Right lobe of liver (tissue), 6 donors: ENCODE measurements around the gene SLC8A1. TPM values are rescaled to one million over a fixed set of nuclear protein-coding genes. Genes with fewer than 3 reads are reported as not detected.

Source experiments
- ATAC-seq, 4 donors: fragments of 200-7000 bp; cut with Tn5 transposase; one replicate each; pipeline ENCODE4 v1.9.1; 2020; ENCODE audit warnings: mild to moderate bottlenecking in 4 of 4, moderate library complexity in 4 of 4
- DNase-seq, 3 donors: peaks; one replicate each; pipeline ENCODE4 v3.0.0-alpha.2; 2020
- H3K27ac ChIP-seq, 3 donors: fragments of 200-600 bp; one replicate each; pipeline ENCODE4 v1.8.0; 2022
- H3K27me3 ChIP-seq, 2 donors: fragments of 200-600 bp; one replicate each; pipeline ENCODE4 v1.8.0; 2022
- H3K36me3 ChIP-seq, 4 donors: fragments of 200-600 bp; sonication (generic) in 1 of 4; one replicate each; pipeline versions ENCODE4 v1.5.1 to v1.8.0; 2017 to 2022; ENCODE audit warnings: control low read depth in 1 of 4
- H3K4me1 ChIP-seq, 4 donors: fragments of 200-600 bp; sonication (generic) in 1 of 4; one replicate each; pipeline versions ENCODE4 v1.5.1 to v1.8.0; 2017 to 2022; ENCODE audit warnings: control low read depth in 1 of 4
- H3K4me3 ChIP-seq, 3 donors: fragments of 200-600 bp; one replicate each; pipeline ENCODE4 v1.8.0; 2022
- H3K9me3 ChIP-seq, 4 donors: fragments of 200-600 bp; sonication (generic) in 1 of 4; one replicate each; pipeline versions ENCODE4 v1.5.1 to v1.8.0; 2017 to 2022; ENCODE audit warnings: control low read depth in 1 of 4
- POLR2A ChIP-seq: fragments of 450-650 bp; IDR thresholded peaks from one replicate; pipeline ENCODE4 v1.6.1; 2017; ENCODE audit warnings: antibody characterized with exemption, mild to moderate bottlenecking
- WGBS: methylation state at CpG from one replicate; pipeline ENCODE4 v1.1.6; 2018; ENCODE audit warnings: low coverage, low lambda C conversion rate; ENCODE audit not compliant: insufficient coverage; ENCODE audit errors: missing lambda C conversion rate; 5-methylcytosine and 5-hydroxymethylcytosine counted together
- intact Hi-C, 2 donors: fragments of 100-400 bp; cut with DNase I; formaldehyde crosslinking; loops; one replicate each; pipeline versions ENCODE4 v1.11.2 to v1.14.1; 2022
- total RNA-seq, 6 experiments: library from RNA; depleted of rRNA in 2 of 6; stranded (reverse); fragments of >200 nt in 2 of 6; fragmentation: NEBNext Ultra II Directional in 3 of 6; extraction: Animal tissue kit (Norgen Biotek cat#: 25700) in 3 of 6; gene quantifications; one replicate each; pipeline versions ENCODE4 v1.1.0 to v1.2.4, GENCODE V29; 2016 to 2023
- TF ChIP-seq, protein P1 (sequence below), 4 donors: fragments of 200-600 bp in 3 of 4; fragments of 450-650 bp in 1 of 4; IDR thresholded peaks; one replicate each; pipeline versions ENCODE4 v1.5.1 to v1.8.0; 2016 to 2022; ENCODE audit warnings: antibody characterized with exemption in 4 of 4, mild to moderate bottlenecking in 2 of 4
- donor health status: DM: no; HTN: yes; CAD: no.
- donor health status: DM: no; HTN: no; CAD: no.
- donor health status: DM: no; HTN: no; CAD: no.
- donor health status: DM: no; HTN: yes; CAD: no.
- donor health status: DM: no; HTN: yes; CAD: no.

Gene SLC8A1
- total RNA-seq, 6 experiments from 2014 or later, result 3.3 to 12.1 (median 4.9) TPM

DNA sequence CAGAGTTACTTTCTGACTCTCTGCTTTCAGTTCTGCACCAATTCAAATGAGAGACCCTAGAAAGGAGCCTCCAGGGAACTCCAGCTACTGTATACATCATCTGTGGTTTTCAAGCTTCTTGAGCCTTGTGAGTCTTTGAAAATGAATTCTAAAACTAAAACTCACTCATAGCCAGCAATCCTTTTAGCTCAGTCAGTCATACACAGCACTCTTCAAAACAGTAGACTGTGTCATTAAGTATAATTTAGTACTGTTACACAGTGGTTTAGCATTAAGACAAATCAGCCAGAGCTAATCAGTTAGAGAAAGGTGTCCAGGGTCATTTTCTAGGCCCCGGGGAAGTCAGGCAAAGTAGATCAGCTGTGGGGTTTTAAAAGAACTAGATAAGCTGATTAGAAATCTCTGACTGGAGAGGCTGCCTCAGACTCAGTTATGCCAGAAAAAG is 350.7 kb downstream of the SLC8A1 start:
- H3K27ac ChIP-seq, result no peak overlapping the region
- no peaks in the 10 kb centered on the region for H3K4me1 ChIP-seq
- intact Hi-C loops, result no loop called here
- no peaks in the 10 kb centered on the region for H3K9me3 ChIP-seq
- TF ChIP-seq POLR2A, result no peak
- TF ChIP-seq, protein P1, sequence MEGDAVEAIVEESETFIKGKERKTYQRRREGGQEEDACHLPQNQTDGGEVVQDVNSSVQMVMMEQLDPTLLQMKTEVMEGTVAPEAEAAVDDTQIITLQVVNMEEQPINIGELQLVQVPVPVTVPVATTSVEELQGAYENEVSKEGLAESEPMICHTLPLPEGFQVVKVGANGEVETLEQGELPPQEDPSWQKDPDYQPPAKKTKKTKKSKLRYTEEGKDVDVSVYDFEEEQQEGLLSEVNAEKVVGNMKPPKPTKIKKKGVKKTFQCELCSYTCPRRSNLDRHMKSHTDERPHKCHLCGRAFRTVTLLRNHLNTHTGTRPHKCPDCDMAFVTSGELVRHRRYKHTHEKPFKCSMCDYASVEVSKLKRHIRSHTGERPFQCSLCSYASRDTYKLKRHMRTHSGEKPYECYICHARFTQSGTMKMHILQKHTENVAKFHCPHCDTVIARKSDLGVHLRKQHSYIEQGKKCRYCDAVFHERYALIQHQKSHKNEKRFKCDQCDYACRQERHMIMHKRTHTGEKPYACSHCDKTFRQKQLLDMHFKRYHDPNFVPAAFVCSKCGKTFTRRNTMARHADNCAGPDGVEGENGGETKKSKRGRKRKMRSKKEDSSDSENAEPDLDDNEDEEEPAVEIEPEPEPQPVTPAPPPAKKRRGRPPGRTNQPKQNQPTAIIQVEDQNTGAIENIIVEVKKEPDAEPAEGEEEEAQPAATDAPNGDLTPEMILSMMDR (IDR thresholded peaks at IDR 0.05), result no peak
- H3K27me3 ChIP-seq, result no peaks in the 10 kb centered on the region
- ATAC-seq, result no peak
- no peak for DNase-seq
- WGBS, result 0% methylated on average over 1 of the region's 1 CpG
- H3K36me3 ChIP-seq, result no peaks in the 10 kb centered on the region
- no peak overlapping the region for H3K4me3 ChIP-seq

DNA sequence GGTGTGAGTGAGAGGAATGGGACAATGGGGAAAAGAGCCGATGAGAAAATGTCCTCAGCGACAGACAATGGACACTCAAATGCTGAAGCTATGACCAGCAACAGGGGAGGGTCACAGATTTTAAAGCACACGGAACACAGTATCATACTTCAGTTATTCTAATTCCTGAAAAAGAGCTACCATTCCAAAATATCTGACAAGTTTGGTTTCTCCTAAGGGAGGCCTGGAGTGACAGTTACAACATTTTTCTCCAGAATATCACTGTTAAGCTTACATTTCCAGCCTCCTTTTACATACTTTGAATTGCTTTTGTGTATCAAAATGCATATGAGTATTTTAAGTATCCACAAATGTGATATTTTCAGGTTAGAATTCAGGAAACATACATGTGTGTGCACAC is 351.2 kb downstream of the SLC8A1 start:
- Histone ChIP-seq H3K36me3 (no peaks in the 10 kb centered on the region), H3K4me1 (no peaks in the 10 kb centered on the region), H3K4me3 (no peak overlapping the region), H3K9me3 (no peaks in the 10 kb centered on the region), H3K27ac (no peak overlapping the region), H3K27me3 (no peaks in the 10 kb centered on the region)
- no peak for TF ChIP-seq POLR2A
- TF ChIP-seq, protein P1 (IDR thresholded peaks at IDR 0.05), result no peak
- intact Hi-C loops, result no loop called here
- WGBS, result 23% methylated on average over 3 of the region's 3 CpGs
- no peak for DNase-seq
- no peak for ATAC-seq

DNA sequence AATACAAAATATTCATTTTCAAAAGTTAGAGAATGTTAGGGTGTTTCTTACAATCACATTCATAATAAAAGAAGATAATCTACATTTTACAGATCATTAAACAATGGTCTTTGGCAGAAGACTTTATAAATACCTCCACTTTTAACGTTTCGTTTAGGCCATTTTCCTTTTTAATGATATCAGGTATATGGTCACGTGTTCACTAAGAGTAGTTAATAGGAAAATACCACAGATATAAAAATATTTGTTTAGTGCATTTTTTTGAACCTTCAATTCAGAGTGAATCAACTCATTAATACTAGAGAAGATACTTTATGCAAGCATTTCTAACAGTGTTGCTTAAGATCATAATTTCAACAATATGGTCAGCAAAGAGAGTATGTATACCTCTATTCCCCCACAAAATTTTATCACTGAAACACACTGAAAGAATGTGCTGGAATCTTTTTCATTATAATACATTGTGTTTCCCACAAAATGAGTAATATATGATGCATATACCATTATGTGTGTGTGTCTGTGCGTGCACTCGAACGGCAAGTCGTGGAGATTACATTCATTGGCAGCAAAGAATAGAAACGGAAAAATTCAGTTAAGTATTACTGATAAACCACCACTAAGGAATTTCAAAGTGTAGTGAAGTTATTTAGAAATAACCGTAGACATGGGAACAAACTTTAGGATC is 353.0 kb downstream of the SLC8A1 start:
- Histone ChIP-seq H3K4me1 (no peaks in the 10 kb centered on the region), H3K27ac (no peak overlapping the region), H3K36me3 (no peaks in the 10 kb centered on the region), H3K9me3 (no peaks in the 10 kb centered on the region), H3K27me3 (no peaks in the 10 kb centered on the region), H3K4me3 (no peak overlapping the region)
- TF ChIP-seq POLR2A, result no peak
- TF ChIP-seq, protein P1 (IDR thresholded peaks at IDR 0.05), result no peak
- DNase-seq, result no peak
- no peak for ATAC-seq
- WGBS, result 56% methylated on average over 9 of the region's 9 CpGs
- intact Hi-C loops, result no loop called here

DNA sequence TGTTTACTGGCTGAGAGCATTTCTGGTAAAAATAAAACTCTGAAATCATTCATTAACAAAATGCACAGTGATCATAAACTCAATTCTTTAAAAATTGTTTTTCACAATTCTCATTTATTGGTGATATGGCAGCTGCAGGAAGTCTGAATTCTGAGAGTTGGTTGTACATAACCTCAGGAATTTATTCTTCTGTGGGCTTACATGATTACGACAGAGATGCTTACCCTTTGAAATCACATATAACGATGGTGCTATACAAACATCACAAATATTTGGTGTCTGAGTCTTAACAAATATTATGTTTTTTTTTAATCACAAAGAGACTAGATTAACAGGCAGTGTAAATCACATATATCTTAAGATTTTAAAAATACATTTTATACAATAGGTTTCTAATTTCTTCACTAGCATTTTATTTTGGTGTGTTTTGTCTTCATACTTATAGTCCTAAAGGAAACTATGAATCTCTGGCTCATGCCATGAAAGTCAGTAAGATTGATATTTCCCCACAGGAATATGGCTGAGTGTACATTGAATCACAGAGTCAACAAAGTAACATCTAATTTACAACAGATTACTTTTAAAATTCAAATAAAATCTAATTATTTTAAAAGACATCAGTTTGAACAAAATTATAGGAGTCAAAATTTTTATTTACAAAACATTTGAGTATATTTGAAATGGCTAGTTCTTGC is 354.1 kb downstream of the SLC8A1 start:
- WGBS, result 17% methylated on average over 2 of the region's 2 CpGs
- ATAC-seq (no peak), DNase-seq (no peak)
- TF ChIP-seq POLR2A, result no peak
- TF ChIP-seq, protein P1 (IDR thresholded peaks at IDR 0.05), result no peak
- Histone ChIP-seq H3K27me3 (no peaks in the 10 kb centered on the region), H3K36me3 (no peaks in the 10 kb centered on the region), H3K9me3 (no peaks in the 10 kb centered on the region), H3K27ac (no peak overlapping the region), H3K4me3 (no peak overlapping the region), H3K4me1 (no peaks in the 10 kb centered on the region)
- intact Hi-C loops, result no loop called here
